SJCRH30 (cell line): ENCODE measurements around the gene NPC1. TPM values are rescaled to one million over a fixed set of nuclear protein-coding genes. Genes with fewer than 3 reads are reported as not detected.

Experiments used
- DNase-seq, 2 experiments: peaks; one replicate each; pipeline ENCODE4 v3.0.0-alpha.2; 2015 to 2020
- H3K27ac ChIP-seq: fragments of 250-450 bp; sonication (Bioruptor Pico); 2 replicates; pipeline ENCODE4 v1.5.1; 2020; ENCODE audit warnings: mild to moderate bottlenecking, moderate library complexity
- H3K27me3 ChIP-seq: fragments of 250-450 bp; sonication (Bioruptor Pico); 2 replicates; pipeline ENCODE4 v1.5.1; 2020; ENCODE audit warnings: mild to moderate bottlenecking, moderate library complexity
- H3K36me3 ChIP-seq: fragments of 250-450 bp; sonication (Bioruptor Pico); 2 replicates; pipeline ENCODE4 v1.5.1; 2020; ENCODE audit warnings: mild to moderate bottlenecking, moderate library complexity
- H3K4me1 ChIP-seq: fragments of 250-450 bp; sonication (Bioruptor Pico); 2 replicates; pipeline ENCODE4 v1.5.1; 2020; ENCODE audit warnings: mild to moderate bottlenecking, moderate library complexity
- H3K4me3 ChIP-seq: fragments of 250-450 bp; sonication (Bioruptor Pico); 2 replicates; pipeline ENCODE4 v1.5.1; 2020; ENCODE audit warnings: mild to moderate bottlenecking, moderate library complexity
- H3K9me3 ChIP-seq: fragments of 250-450 bp; sonication (Bioruptor Pico); replicated peaks from 2 replicates; pipeline ENCODE4 v1.5.1; 2020; ENCODE audit warnings: mild to moderate bottlenecking, moderate library complexity
- total RNA-seq: library from RNA; depleted of rRNA; stranded (reverse); fragments of >200 nt; shearing (Covaris generic); gene quantifications from 2 replicates; pipeline ENCODE4 v1.2.3, GENCODE V29; 2014

The NPC1 gene
- total RNA-seq, 1 experiment from 2014 or later, result 21.3 TPM

GRCh38 chr18:23553887-23554286, 32.4 kb downstream of the NPC1 start:
- peak overlapping the region; percentile 87 for H3K27ac ChIP-seq
- no peak overlapping the region for H3K4me3 ChIP-seq
- peaks cover 10% of the 10 kb centered on the region; the same call in 1 of the 2 replicates for H3K4me1 ChIP-seq
- 0 out of 2 replicates have a peak, but pooled peaks cover 4% of the 10 kb centered on the region for H3K36me3 ChIP-seq
- H3K27me3 ChIP-seq, result no peaks in the 10 kb centered on the region
- H3K9me3 ChIP-seq, result no peaks in the 10 kb centered on the region
- DNase-seq, result peak; percentile 83 to 88

- no peaks in the 10 kb centered on the region for H3K9me3 ChIP-seq
- H3K27ac ChIP-seq, result no peak overlapping the region
- 0 out of 2 replicates have a peak, but pooled peaks cover 4% of the 10 kb centered on the region for H3K36me3 ChIP-seq
- H3K4me3 ChIP-seq, result no peak overlapping the region
- DNase-seq, result no peak
- no peaks in the 10 kb centered on the region for H3K27me3 ChIP-seq
- peaks cover 10% of the 10 kb centered on the region; the same call in 1 of the 2 replicates for H3K4me1 ChIP-seq
Observed at GRCh38 chr18:23552505-23552904, 33.8 kb downstream of the NPC1 start.

GRCh38 chr18:23551978-23552377, 34.3 kb downstream of the NPC1 start:
- Histone ChIP-seq H3K4me1 (peaks cover 10% of the 10 kb centered on the region; the same call in 1 of the 2 replicates), H3K4me3 (no peak overlapping the region), H3K27ac (no peak overlapping the region), H3K36me3 (0 out of 2 replicates have a peak, but pooled peaks cover 4% of the 10 kb centered on the region), H3K9me3 (no peaks in the 10 kb centered on the region), H3K27me3 (no peaks in the 10 kb centered on the region)
- no peak for DNase-seq

- Histone ChIP-seq H3K4me3 (no peak overlapping the region), H3K4me1 (peaks cover 10% of the 10 kb centered on the region; the same call in 1 of the 2 replicates), H3K27me3 (no peaks in the 10 kb centered on the region), H3K36me3 (0 out of 2 replicates have a peak, but pooled peaks cover 4% of the 10 kb centered on the region), H3K9me3 (no peaks in the 10 kb centered on the region), H3K27ac (no peak overlapping the region)
- DNase-seq, result no peak
Observed at GRCh38 chr18:23550898-23551297, 35.4 kb downstream of the NPC1 start.

- Histone ChIP-seq H3K36me3 (0 out of 2 replicates have a peak, but pooled peaks cover 4% of the 10 kb centered on the region), H3K27me3 (no peaks in the 10 kb centered on the region), H3K27ac (no peak overlapping the region), H3K4me3 (no peak overlapping the region), H3K4me1 (peaks cover 7% of the 10 kb centered on the region; the same call in 1 of the 2 replicates), H3K9me3 (no peaks in the 10 kb centered on the region)
- no peak for DNase-seq
Observed at GRCh38 chr18:23548719-23549118, 37.6 kb downstream of the NPC1 start.

GRCh38 chr18:23548275-23548674, 38.0 kb downstream of the NPC1 start:
- Histone ChIP-seq H3K27ac (no peak overlapping the region), H3K4me3 (no peak overlapping the region), H3K36me3 (0 out of 2 replicates have a peak, but pooled peaks cover 2% of the 10 kb centered on the region), H3K27me3 (no peaks in the 10 kb centered on the region), H3K4me1 (peaks cover 2% of the 10 kb centered on the region; the same call in 1 of the 2 replicates), H3K9me3 (no peaks in the 10 kb centered on the region)
- no peak for DNase-seq

GRCh38 chr18:23547846-23548245, 38.5 kb downstream of the NPC1 start:
- Histone ChIP-seq H3K9me3 (no peaks in the 10 kb centered on the region), H3K4me1 (no peaks in the 10 kb centered on the region), H3K27ac (no peak overlapping the region), H3K4me3 (no peak overlapping the region), H3K27me3 (no peaks in the 10 kb centered on the region), H3K36me3 (no peaks in the 10 kb centered on the region)
- no peak for DNase-seq

GRCh38 chr18:23547306-23547705, 39.0 kb downstream of the NPC1 start:
- H3K4me1 ChIP-seq, result no peaks in the 10 kb centered on the region
- DNase-seq, result no peak
- no peaks in the 10 kb centered on the region for H3K36me3 ChIP-seq
- H3K27ac ChIP-seq, result no peak overlapping the region
- H3K27me3 ChIP-seq, result no peaks in the 10 kb centered on the region
- H3K4me3 ChIP-seq, result no peak overlapping the region
- H3K9me3 ChIP-seq, result no peaks in the 10 kb centered on the region

- no peak overlapping the region for H3K27ac ChIP-seq
- no peak overlapping the region for H3K4me3 ChIP-seq
- DNase-seq, result no peak
- H3K36me3 ChIP-seq, result no peaks in the 10 kb centered on the region
- no peaks in the 10 kb centered on the region for H3K27me3 ChIP-seq
- no peaks in the 10 kb centered on the region for H3K9me3 ChIP-seq
- H3K4me1 ChIP-seq, result no peaks in the 10 kb centered on the region
Observed at GRCh38 chr18:23545247-23545789, 41.0 kb downstream of the NPC1 start.

- Histone ChIP-seq H3K4me1 (no peaks in the 10 kb centered on the region), H3K4me3 (no peak overlapping the region), H3K9me3 (no peaks in the 10 kb centered on the region), H3K27me3 (no peaks in the 10 kb centered on the region), H3K36me3 (no peaks in the 10 kb centered on the region), H3K27ac (no peak overlapping the region)
- DNase-seq, result no peak
Observed at GRCh38 chr18:23542461-23542860, 43.8 kb downstream of the NPC1 start.

- H3K4me1 ChIP-seq, result no peaks in the 10 kb centered on the region
- no peaks in the 10 kb centered on the region for H3K9me3 ChIP-seq
- DNase-seq, result no peak
- H3K36me3 ChIP-seq, result no peaks in the 10 kb centered on the region
- no peaks in the 10 kb centered on the region for H3K27me3 ChIP-seq
- H3K4me3 ChIP-seq, result no peak overlapping the region
- H3K27ac ChIP-seq, result no peak overlapping the region
Observed at GRCh38 chr18:23541349-23542093, 44.8 kb downstream of the NPC1 start.

GRCh38 chr18:23540867-23541266, 45.4 kb downstream of the NPC1 start:
- H3K36me3 ChIP-seq, result no peaks in the 10 kb centered on the region
- no peaks in the 10 kb centered on the region for H3K9me3 ChIP-seq
- H3K4me1 ChIP-seq, result no peaks in the 10 kb centered on the region
- no peak overlapping the region for H3K27ac ChIP-seq
- H3K27me3 ChIP-seq, result no peaks in the 10 kb centered on the region
- H3K4me3 ChIP-seq, result no peak overlapping the region
- DNase-seq, result no peak

- H3K27me3 ChIP-seq, result no peaks in the 10 kb centered on the region
- no peak overlapping the region for H3K4me3 ChIP-seq
- H3K27ac ChIP-seq, result no peak overlapping the region
- H3K9me3 ChIP-seq, result no peaks in the 10 kb centered on the region
- H3K4me1 ChIP-seq, result no peaks in the 10 kb centered on the region
- H3K36me3 ChIP-seq, result no peaks in the 10 kb centered on the region
- no peak for DNase-seq
Observed at GRCh38 chr18:23539911-23540525, 46.3 kb downstream of the NPC1 start.

- H3K27ac ChIP-seq, result no peak overlapping the region
- no peaks in the 10 kb centered on the region for H3K36me3 ChIP-seq
- H3K4me1 ChIP-seq, result no peaks in the 10 kb centered on the region
- DNase-seq, result no peak
- H3K4me3 ChIP-seq, result no peak overlapping the region
- H3K27me3 ChIP-seq, result no peaks in the 10 kb centered on the region
- no peaks in the 10 kb centered on the region for H3K9me3 ChIP-seq
Observed at GRCh38 chr18:23539296-23539695, 47.0 kb downstream of the NPC1 start.

GRCh38 chr18:23538870-23539269, 47.4 kb downstream of the NPC1 start:
- Histone ChIP-seq H3K4me3 (no peak overlapping the region), H3K9me3 (no peaks in the 10 kb centered on the region), H3K36me3 (no peaks in the 10 kb centered on the region), H3K27me3 (no peaks in the 10 kb centered on the region), H3K4me1 (no peaks in the 10 kb centered on the region), H3K27ac (no peak overlapping the region)
- DNase-seq, result no peak
